ENCODE results near the gene NFIX. TPM values are rescaled to one million over a fixed set of nuclear protein-coding genes. Genes with fewer than 3 reads are reported as not detected.
A peak's percentile ranks its signal among the peaks of the same experiment; 100 is the strongest.

The NFIX gene
- 146 TPM for total RNA-seq
- long read RNA-seq, partial matches to known transcripts: 13 of 50 reads
- long read RNA-seq, other reads (novel, unspliced or antisense): 32 of 50 reads

DNA sequence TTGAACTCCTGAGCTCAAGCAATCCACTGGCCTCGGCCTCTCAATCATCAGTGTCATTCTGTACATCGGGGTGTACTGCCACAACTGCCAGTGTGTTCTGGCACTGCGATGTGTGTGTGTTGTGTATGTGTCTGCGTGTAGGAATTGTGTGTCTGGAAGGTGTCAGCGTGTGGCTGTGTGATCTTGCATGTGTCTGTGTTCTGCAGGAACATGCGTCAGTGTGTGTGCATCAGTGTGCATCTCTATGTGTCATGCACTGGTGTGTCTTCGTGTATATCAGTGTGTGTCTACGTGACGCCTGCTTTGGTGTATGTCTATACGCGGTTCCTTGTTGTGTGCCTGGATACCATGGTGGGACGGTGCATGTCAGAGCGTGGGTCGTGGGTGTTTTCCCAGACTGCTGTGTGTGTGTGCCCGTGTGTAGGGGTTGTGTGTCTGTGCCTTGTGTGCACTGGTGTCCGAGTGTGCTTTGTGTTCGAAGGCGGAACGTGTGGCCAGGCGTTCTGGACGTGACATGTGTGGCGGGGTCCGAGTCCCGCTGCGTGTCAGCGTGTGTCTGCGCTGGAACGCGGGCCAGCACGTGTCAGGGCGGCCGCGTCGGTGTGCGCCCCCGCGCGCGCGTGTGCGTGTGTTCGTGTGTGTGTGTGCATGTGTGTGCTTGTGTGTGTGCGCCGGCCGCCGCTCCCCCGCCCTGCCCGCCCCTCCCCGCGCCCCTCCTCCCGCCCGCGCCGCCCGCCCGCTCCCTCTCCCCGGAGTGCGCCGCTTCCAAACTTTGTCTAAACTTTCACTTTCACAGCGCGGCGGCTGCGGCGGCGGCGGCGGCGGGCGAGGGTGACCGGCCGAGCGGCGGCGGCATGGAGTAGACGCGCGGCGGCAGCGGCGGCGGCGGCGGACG lies at the start of gene NFIX:
Gene NFIX (plus strand): TSS at position 775 of the 895 bp plus-strand sequence. CDS start 363 bp downstream, outside the sequence.
- H3K36me3 ChIP-seq: peaks cover 8% of the 10 kb centered on the region
- TF ChIP-seq, protein P1, sequence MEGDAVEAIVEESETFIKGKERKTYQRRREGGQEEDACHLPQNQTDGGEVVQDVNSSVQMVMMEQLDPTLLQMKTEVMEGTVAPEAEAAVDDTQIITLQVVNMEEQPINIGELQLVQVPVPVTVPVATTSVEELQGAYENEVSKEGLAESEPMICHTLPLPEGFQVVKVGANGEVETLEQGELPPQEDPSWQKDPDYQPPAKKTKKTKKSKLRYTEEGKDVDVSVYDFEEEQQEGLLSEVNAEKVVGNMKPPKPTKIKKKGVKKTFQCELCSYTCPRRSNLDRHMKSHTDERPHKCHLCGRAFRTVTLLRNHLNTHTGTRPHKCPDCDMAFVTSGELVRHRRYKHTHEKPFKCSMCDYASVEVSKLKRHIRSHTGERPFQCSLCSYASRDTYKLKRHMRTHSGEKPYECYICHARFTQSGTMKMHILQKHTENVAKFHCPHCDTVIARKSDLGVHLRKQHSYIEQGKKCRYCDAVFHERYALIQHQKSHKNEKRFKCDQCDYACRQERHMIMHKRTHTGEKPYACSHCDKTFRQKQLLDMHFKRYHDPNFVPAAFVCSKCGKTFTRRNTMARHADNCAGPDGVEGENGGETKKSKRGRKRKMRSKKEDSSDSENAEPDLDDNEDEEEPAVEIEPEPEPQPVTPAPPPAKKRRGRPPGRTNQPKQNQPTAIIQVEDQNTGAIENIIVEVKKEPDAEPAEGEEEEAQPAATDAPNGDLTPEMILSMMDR (IDR thresholded peaks at IDR 0.05): no peak
- intact Hi-C loops (cut with DNase I): no loop called here
- peak; percentile 47 to 62 for ATAC-seq
- peak; percentile 78 for DNase-seq
- H3K27ac ChIP-seq: peak within 1 kb of the TSS; percentile 89
- no peaks in the 10 kb centered on the region for H3K9me3 ChIP-seq
- H3K4me3 ChIP-seq: peak within 1 kb of the TSS; percentile 83
- no peaks in the 10 kb centered on the region for H3K27me3 ChIP-seq (ENCODE audit: low read depth)
- H3K4me1 ChIP-seq: peaks cover 26% of the 10 kb centered on the region

DNA sequence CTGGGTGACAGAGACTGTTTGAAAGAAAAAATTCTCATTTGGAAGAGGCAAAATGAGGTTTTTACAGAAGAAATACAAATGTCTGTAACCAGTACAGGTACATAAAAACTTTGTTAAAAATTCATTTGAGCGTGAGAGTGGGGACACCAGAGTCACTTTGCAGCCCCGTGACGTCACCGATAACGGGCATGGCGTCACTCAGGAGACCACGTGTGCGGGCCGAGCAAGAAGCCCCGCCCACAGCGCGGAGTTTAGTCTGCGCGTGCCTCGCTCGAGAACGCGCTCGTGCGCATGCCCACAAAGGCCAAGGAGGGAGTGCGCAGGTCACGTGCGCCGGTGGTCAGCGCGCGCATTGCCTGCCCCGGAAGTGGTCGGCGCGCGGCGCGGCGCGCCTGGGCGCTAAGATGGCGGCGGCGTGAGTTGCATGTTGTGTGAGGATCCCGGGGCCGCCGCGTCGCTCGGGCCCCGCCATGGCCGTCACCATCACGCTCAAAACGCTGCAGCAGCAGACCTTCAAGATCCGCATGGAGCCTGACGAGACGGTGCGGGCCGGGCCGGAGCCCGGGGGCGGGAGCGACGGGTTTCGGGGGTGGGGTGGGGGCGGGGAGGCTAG lies 49.7 kb upstream of the NFIX start, which contains the start of gene RAD23A:
Gene RAD23A (plus strand): TSS at position 384 of the 613 bp plus-strand sequence. CDS start 87 bp downstream, at position 471.
- peak within 1 kb of the TSS; percentile 77 for H3K4me3 ChIP-seq
- H3K36me3 ChIP-seq: peaks cover 79% of the 10 kb centered on the region
- ATAC-seq (peak; percentile 97), DNase-seq (peak; percentile 99)
- H3K27ac ChIP-seq: peak within 1 kb of the TSS; percentile 93
- no peaks in the 10 kb centered on the region for H3K9me3 ChIP-seq
- H3K27me3 ChIP-seq (ENCODE audit: low read depth): no peaks in the 10 kb centered on the region
- intact Hi-C loops (cut with DNase I): no loop called here
- peaks cover 58% of the 10 kb centered on the region for H3K4me1 ChIP-seq
- TF ChIP-seq, protein P1 (IDR thresholded peaks at IDR 0.05): no peak

- Histone ChIP-seq H3K27ac (peak overlapping the region; percentile 93), H3K36me3 (peaks cover 79% of the 10 kb centered on the region), H3K9me3 (no peaks in the 10 kb centered on the region), H3K4me1 (peaks cover 52% of the 10 kb centered on the region), H3K4me3 (peak overlapping the region; percentile 77), H3K27me3 (ENCODE audit: low read depth) (no peaks in the 10 kb centered on the region)
- intact Hi-C loops (cut with DNase I): no loop called here
- TF ChIP-seq, protein P1 (IDR thresholded peaks at IDR 0.05): no peak
- ATAC-seq (peak; percentile 88 to 89), DNase-seq (peak; percentile 81)
These were observed 49.1 kb upstream of the NFIX start for GRCh38 chr19:12946092-12946721.

GRCh38 chr19:12946731-12947496 lies 48.4 kb upstream of the NFIX start:
- Histone ChIP-seq H3K9me3 (no peaks in the 10 kb centered on the region), H3K4me1 (peaks cover 45% of the 10 kb centered on the region), H3K27ac (peak overlapping the region; percentile 93), H3K27me3 (ENCODE audit: low read depth) (no peaks in the 10 kb centered on the region), H3K36me3 (peaks cover 79% of the 10 kb centered on the region), H3K4me3 (peak overlapping the region; percentile 77)
- ATAC-seq (no peak), DNase-seq (no peak)
- TF ChIP-seq, protein P1 (IDR thresholded peaks at IDR 0.05): no peak
- intact Hi-C loops (cut with DNase I): no loop called here
